Activated naive CD8-positive, alpha-beta T cell treated with anti-CD3 and anti-CD28 coated beads, Interleukin-2, amount 10 ng/mL, durations not matched to agents 7 days and 5 days (primary cell): ENCODE results near the gene CREB5. TPM values are rescaled to one million over a fixed set of nuclear protein-coding genes. Genes with fewer than 3 reads are reported as not detected.
"Not testable (repeated sequence)": the region's sequence is repeated elsewhere in the genome, so short reads cannot be mapped to it uniquely, and the experiment has no call there.

Experiments used
- ATAC-seq: fragments of 150-1000 bp; cut with Tn5 transposase; one replicate; pipeline ENCODE4 v1.10.0; 2021; ENCODE audit warnings: low read depth, moderate library complexity
- POLR2A ChIA-PET: fragments of 350-600 bp; sonication (Branson Sonifier 250); formaldehyde crosslinking; loops from one replicate; lab custom pipeline; 2021; ENCODE audit warnings: antibody characterized with exemption; lab: Charles Lee
- DNase-seq: peaks from one replicate; pipeline ENCODE4 v3.0.0; 2021
- H3K27ac Mint-ChIP-seq: one replicate; pipeline ENCODE4 v1.8.0; 2022; ENCODE audit warnings: mild to moderate bottlenecking, mixed read lengths
- H3K27me3 Mint-ChIP-seq: one replicate; pipeline ENCODE4 v1.8.0; 2022; ENCODE audit warnings: mild to moderate bottlenecking, moderate library complexity, mixed read lengths
- H3K36me3 Mint-ChIP-seq: one replicate; pipeline ENCODE4 v1.8.0; 2021; ENCODE audit warnings: mild to moderate bottlenecking, mixed read lengths
- H3K4me1 Mint-ChIP-seq: one replicate; pipeline ENCODE4 v1.8.0; 2021; ENCODE audit warnings: mixed read lengths
- H3K4me3 Mint-ChIP-seq: one replicate; pipeline ENCODE4 v1.8.0; 2022; ENCODE audit warnings: mild to moderate bottlenecking, moderate library complexity, mixed read lengths
- H3K9me3 Mint-ChIP-seq: one replicate; pipeline ENCODE4 v1.8.0; 2021; ENCODE audit warnings: mixed read lengths
- total RNA-seq, 2 experiments: library from RNA; stranded (reverse); gene quantifications; one replicate each; pipeline ENCODE4 v1.2.3, GENCODE V29; 2021

CREB5 gene
- total RNA-seq, 2 experiments from 2014 or later: not detected

- no peak overlapping the region for H3K27ac Mint-ChIP-seq
Observed at GRCh38 chr7:28390426-28390825, 21.9 kb upstream of the CREB5 start.

GRCh38 chr7:28392289-28392688, 20.0 kb upstream of the CREB5 start:
- no peak for ATAC-seq

More at GRCh38 chr7:28390426-28390825, 21.9 kb upstream of the CREB5 start:
- Mint-ChIP-seq H3K4me3 (no peak overlapping the region), H3K36me3 (no peaks in the 10 kb centered on the region), H3K9me3 (no peaks in the 10 kb centered on the region), H3K27me3 (peaks cover 22% of the 10 kb centered on the region), H3K4me1 (peaks cover 1% of the 10 kb centered on the region)
- ATAC-seq (no peak), DNase-seq (no peak)
- POLR2A ChIA-PET: no interaction called here

GRCh38 chr7:28395404-28395803, 16.9 kb upstream of the CREB5 start:
- ATAC-seq (no peak), DNase-seq (no peak)
- H3K36me3 Mint-ChIP-seq: no peaks in the 10 kb centered on the region
- H3K27me3 Mint-ChIP-seq: peaks cover 19% of the 10 kb centered on the region
- POLR2A ChIA-PET: no interaction called here
- no peaks in the 10 kb centered on the region for H3K4me1 Mint-ChIP-seq
- H3K27ac Mint-ChIP-seq: no peak overlapping the region
- H3K4me3 Mint-ChIP-seq: no peak overlapping the region
- no peaks in the 10 kb centered on the region for H3K9me3 Mint-ChIP-seq

More at GRCh38 chr7:28392289-28392688, 20.0 kb upstream of the CREB5 start:
- H3K4me1 Mint-ChIP-seq: peaks cover 1% of the 10 kb centered on the region
- POLR2A ChIA-PET: no interaction called here
- no peak overlapping the region for H3K4me3 Mint-ChIP-seq
- DNase-seq: no peak
- H3K36me3 Mint-ChIP-seq: no peaks in the 10 kb centered on the region
- H3K27me3 Mint-ChIP-seq: peaks cover 19% of the 10 kb centered on the region
- H3K27ac Mint-ChIP-seq: no peak overlapping the region
- no peaks in the 10 kb centered on the region for H3K9me3 Mint-ChIP-seq

GRCh38 chr7:28395831-28396230, 16.5 kb upstream of the CREB5 start:
- no peak for DNase-seq
- Mint-ChIP-seq H3K4me3 (no peak overlapping the region), H3K27me3 (peaks cover 18% of the 10 kb centered on the region), H3K36me3 (no peaks in the 10 kb centered on the region), H3K27ac (no peak overlapping the region), H3K9me3 (no peaks in the 10 kb centered on the region), H3K4me1 (no peaks in the 10 kb centered on the region)
- POLR2A ChIA-PET: interaction anchor here (0.5 kb wide), 1 partner anchor 247 kb away, joined by 6 read pairs; no protein-coding TSS in a partner anchor
- no peak for ATAC-seq

- H3K4me1 Mint-ChIP-seq: no peaks in the 10 kb centered on the region
- no peak overlapping the region for H3K27ac Mint-ChIP-seq
- no peak for DNase-seq
- ATAC-seq: no peak
- H3K27me3 Mint-ChIP-seq: peaks cover 17% of the 10 kb centered on the region
- no peaks in the 10 kb centered on the region for H3K9me3 Mint-ChIP-seq
- POLR2A ChIA-PET: no interaction called here
- H3K4me3 Mint-ChIP-seq: no peak overlapping the region
- H3K36me3 Mint-ChIP-seq: no peaks in the 10 kb centered on the region
Observed at GRCh38 chr7:28397141-28397540, 15.2 kb upstream of the CREB5 start.

GRCh38 chr7:28400838-28401360, 11.4 kb upstream of the CREB5 start:
- ATAC-seq (no peak), DNase-seq (no peak)
- H3K36me3 Mint-ChIP-seq: no peaks in the 10 kb centered on the region
- no peaks in the 10 kb centered on the region for H3K9me3 Mint-ChIP-seq
- peaks cover 8% of the 10 kb centered on the region for H3K27me3 Mint-ChIP-seq
- POLR2A ChIA-PET: no interaction called here
- H3K4me3 Mint-ChIP-seq: no peak overlapping the region
- no peak overlapping the region for H3K27ac Mint-ChIP-seq
- no peaks in the 10 kb centered on the region for H3K4me1 Mint-ChIP-seq

- H3K9me3 Mint-ChIP-seq, H3K27ac Mint-ChIP-seq, POLR2A ChIA-PET, H3K36me3 Mint-ChIP-seq, DNase-seq, H3K4me3 Mint-ChIP-seq, H3K27me3 Mint-ChIP-seq, H3K4me1 Mint-ChIP-seq, ATAC-seq: not testable (repeated sequence)
Observed at GRCh38 chr7:28401567-28401966, 10.8 kb upstream of the CREB5 start.

GRCh38 chr7:28405662-28406061, 6.7 kb upstream of the CREB5 start:
- peaks cover 13% of the 10 kb centered on the region for H3K4me1 Mint-ChIP-seq
- H3K9me3 Mint-ChIP-seq: no peaks in the 10 kb centered on the region
- DNase-seq: no peak
- H3K4me3 Mint-ChIP-seq: no peak overlapping the region
- H3K27me3 Mint-ChIP-seq: peaks cover 31% of the 10 kb centered on the region
- no peak for ATAC-seq
- no peak overlapping the region for H3K27ac Mint-ChIP-seq
- no peaks in the 10 kb centered on the region for H3K36me3 Mint-ChIP-seq
- POLR2A ChIA-PET: no interaction called here

- Mint-ChIP-seq H3K27ac (no peak overlapping the region), H3K36me3 (no peaks in the 10 kb centered on the region), H3K27me3 (peaks cover 34% of the 10 kb centered on the region), H3K4me1 (peaks cover 18% of the 10 kb centered on the region), H3K4me3 (no peak overlapping the region), H3K9me3 (no peaks in the 10 kb centered on the region)
- ATAC-seq (no peak), DNase-seq (no peak)
- POLR2A ChIA-PET: no interaction called here
Observed at GRCh38 chr7:28406192-28406591, 6.1 kb upstream of the CREB5 start.

- no peak overlapping the region for H3K27ac Mint-ChIP-seq
- H3K4me1 Mint-ChIP-seq: peaks cover 22% of the 10 kb centered on the region
- DNase-seq: no peak
- peaks cover 44% of the 10 kb centered on the region for H3K27me3 Mint-ChIP-seq
- H3K36me3 Mint-ChIP-seq: no peaks in the 10 kb centered on the region
- POLR2A ChIA-PET: no interaction called here
- no peak for ATAC-seq
- H3K4me3 Mint-ChIP-seq: no peak overlapping the region
- H3K9me3 Mint-ChIP-seq: no peaks in the 10 kb centered on the region
Observed at GRCh38 chr7:28407651-28408050, 4.7 kb upstream of the CREB5 start.

- H3K4me1 Mint-ChIP-seq: peaks cover 22% of the 10 kb centered on the region
- H3K9me3 Mint-ChIP-seq: no peaks in the 10 kb centered on the region
- POLR2A ChIA-PET: no interaction called here
- H3K36me3 Mint-ChIP-seq: no peaks in the 10 kb centered on the region
- H3K27ac Mint-ChIP-seq: no peak overlapping the region
- DNase-seq: no peak
- peak overlapping the region; percentile 55 for H3K4me3 Mint-ChIP-seq
- peaks cover 51% of the 10 kb centered on the region for H3K27me3 Mint-ChIP-seq
- no peak for ATAC-seq
Observed at GRCh38 chr7:28408105-28408959, 4.0 kb upstream of the CREB5 start.

GRCh38 chr7:28408960-28409715, 3.2 kb upstream of the CREB5 start:
- no peaks in the 10 kb centered on the region for H3K9me3 Mint-ChIP-seq
- peaks cover 22% of the 10 kb centered on the region for H3K4me1 Mint-ChIP-seq
- peak overlapping the region; percentile 16 for H3K27ac Mint-ChIP-seq
- H3K36me3 Mint-ChIP-seq: no peaks in the 10 kb centered on the region
- peaks cover 59% of the 10 kb centered on the region for H3K27me3 Mint-ChIP-seq
- peak overlapping the region; percentile 90 for H3K4me3 Mint-ChIP-seq
- DNase-seq: peak; percentile 56
- POLR2A ChIA-PET: no interaction called here
- ATAC-seq: peak; percentile 66

GRCh38 chr7:28409716-28410627, 2.3 kb upstream of the CREB5 start:
- Mint-ChIP-seq H3K27me3 (peaks cover 61% of the 10 kb centered on the region), H3K4me1 (peaks cover 22% of the 10 kb centered on the region), H3K4me3 (peak overlapping the region; percentile 90), H3K36me3 (no peaks in the 10 kb centered on the region), H3K27ac (no peak overlapping the region), H3K9me3 (no peaks in the 10 kb centered on the region)
- no peak for ATAC-seq
- POLR2A ChIA-PET: no interaction called here
- peak; percentile 46 for DNase-seq
